Heart right ventricle (tissue), 16 donors: ENCODE data around the gene CD38. TPM values are rescaled to one million over a fixed set of nuclear protein-coding genes. Genes with fewer than 3 reads are reported as not detected.

Experiments
- ATAC-seq, 8 donors: fragments of 200-7000 bp; cut with Tn5 transposase; one replicate each; pipeline ENCODE4 v1.9.1; 2020; ENCODE audit warnings: mild to moderate bottlenecking in 8 of 8, moderate library complexity in 8 of 8, moderate number of reproducible peaks in 1 of 8
- DNase-seq, 2 donors: peaks; one replicate each; pipeline ENCODE4 v3.0.0-alpha.2; 2020
- H3K27ac ChIP-seq, 10 donors: fragments of 200-600 bp; sonication (generic) in 2 of 10; one replicate each; pipeline versions ENCODE4 v1.5.0 to v1.8.0; 2020 to 2022; ENCODE audit warnings: mild to moderate bottlenecking in 3 of 10
- H3K27me3 ChIP-seq, 7 donors: fragments of 200-600 bp; one replicate each; pipeline ENCODE4 v1.8.0; 2021 to 2022; ENCODE audit warnings: mild to moderate bottlenecking in 2 of 7
- H3K36me3 ChIP-seq, 9 donors: fragments of 200-600 bp; sonication (generic) in 1 of 9; one replicate each; pipeline versions ENCODE4 v1.5.0 to v1.8.0; 2020 to 2022; ENCODE audit warnings: mild to moderate bottlenecking in 2 of 9
- H3K4me1 ChIP-seq, 9 donors: fragments of 200-600 bp; sonication (generic) in 1 of 9; one replicate each; pipeline versions ENCODE4 v1.5.0 to v1.8.0; 2020 to 2022; ENCODE audit warnings: mild to moderate bottlenecking in 4 of 9
- H3K4me3 ChIP-seq, 10 donors: fragments of 200-600 bp; sonication (generic) in 2 of 10; one replicate each; pipeline versions ENCODE4 v1.5.0 to v1.8.0; 2020 to 2022; ENCODE audit warnings: mild to moderate bottlenecking in 7 of 10, moderate library complexity in 2 of 10
- H3K9me3 ChIP-seq, 11 donors: fragments of 200-600 bp in 10 of 11; sonication (generic) in 2 of 11; one replicate each; pipeline versions ENCODE4 v1.5.0 to v1.8.0; 2013 to 2022; ENCODE audit warnings: mild to moderate bottlenecking in 2 of 11, control low read depth in 1 of 11, moderate library complexity in 1 of 11
- WGBS, 2 donors: extraction: QIAGEN DNeasy Blood & Tissue Kit; methylation state at CpG; one replicate each; pipeline ENCODE4 v1.1.7; 2013; ENCODE audit warnings: inconsistent platforms in 1 of 2; 5-methylcytosine and 5-hydroxymethylcytosine counted together
- intact Hi-C, 10 donors: fragments of 100-400 bp; cut with DNase I; formaldehyde crosslinking; loops; one replicate each; pipeline versions ENCODE4 v1.11.1 to v1.14.2; 2022
- polyA plus RNA-seq, 2 donors: library from polyadenylated mRNA; stranded (reverse); fragments of 200-250 nt; gene quantifications; one replicate each; pipeline ENCODE4 v1.2.3, GENCODE V29; 2013
- total RNA-seq, 10 donors: library from RNA; stranded (reverse); fragmentation: NEBNext Ultra II Directional in 3 of 10; extraction: Animal tissue kit (Norgen Biotek cat#: 25700) in 3 of 10; gene quantifications; one replicate each; pipeline versions ENCODE4 v1.2.1 to v1.2.4, GENCODE V29; 2021 to 2023
- TF ChIP-seq, protein P1 (sequence below), 9 donors: fragments of 200-600 bp; sonication (generic) in 2 of 9; IDR thresholded peaks; one replicate each; pipeline versions ENCODE4 v1.5.0 to v1.8.0; 2021 to 2022; ENCODE audit warnings: antibody characterized with exemption in 9 of 9, mild to moderate bottlenecking in 5 of 9, moderate library complexity in 1 of 9
- donor health status: Arrhythmogenic right ventricular cardiomyopathy.
- donor health status: ischemic (EF 13 %, LVEDD 7.1; RV severe dilation, severe dysfunction).
- donor health status: healthy with polysubstance abuse.
- donor health status: DM: no; HTN: yes; CAD: no.
- donor health status: DM: no; HTN: no; CAD: no.
- donor health status: ischemic (EF 25% LVEDD 6.9; RV normal size, moderate dysfunction).
- donor health status: ischemic (EF 25% LVEDD 5.7; RV mildly dilated, moderate dysfunction).
- donor health status: healthy.
- donor health status: DM: yes; HTN: yes; CAD: no.
- donor health status: Ischemic cardiomyopathy.
- donor health status: ischemic (EF 35%, LVEDD 5.7; RV mildly dilated, moderate dysfunction).
- donor health status: nonischemic (EF 11% LVEDD 7.7; RV severe dilation, severe dysfunction).
- donor health status: DM: yes; HTN: yes; CAD: no.
- donor health status: PGD.
- donor health status: ischemic (EF 29% LVEDD 5.4; RV normal size, mild dysfunction).
- donor health status: nonischemic (EF 23%, LVEDD 6.1; RV moderate dilation, normal function).

Gene CD38
- total and polyA plus RNA-seq, 12 donors = 0.68 to 11.3 (median 3.2) TPM

DNA sequence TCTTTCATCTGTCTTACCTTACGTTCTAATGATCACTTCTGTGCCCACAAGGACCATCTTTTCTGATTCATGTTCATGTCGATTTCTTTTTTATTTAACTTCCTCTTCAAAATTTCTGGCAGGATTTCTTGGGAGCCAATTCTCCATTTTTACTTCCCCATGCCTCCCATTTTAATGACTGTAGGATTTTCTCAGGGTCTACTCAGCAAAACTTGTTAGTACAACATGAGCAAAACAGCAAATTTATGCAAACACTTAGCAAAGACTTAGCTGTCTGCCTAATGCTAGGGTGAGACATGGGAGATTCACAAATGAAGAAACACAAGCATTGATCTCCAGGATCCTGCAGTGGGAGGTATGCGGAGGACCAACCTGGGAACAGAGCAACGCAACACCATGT is 5.5 kb downstream of the CD38 start:
- 90 to 91% methylated on average over 4 of the region's 4 CpGs for WGBS, 2 donors
- peaks cover 0 to 56% (median 13%) of the 10 kb centered on the region in 9 donors for H3K4me1 ChIP-seq
- H3K27ac ChIP-seq = peak overlapping the region in 1 of 10 donors; percentile 81
- H3K4me3 ChIP-seq = no peak overlapping the region
- no peaks in the 10 kb centered on the region for H3K36me3 ChIP-seq
- TF ChIP-seq, protein P1, sequence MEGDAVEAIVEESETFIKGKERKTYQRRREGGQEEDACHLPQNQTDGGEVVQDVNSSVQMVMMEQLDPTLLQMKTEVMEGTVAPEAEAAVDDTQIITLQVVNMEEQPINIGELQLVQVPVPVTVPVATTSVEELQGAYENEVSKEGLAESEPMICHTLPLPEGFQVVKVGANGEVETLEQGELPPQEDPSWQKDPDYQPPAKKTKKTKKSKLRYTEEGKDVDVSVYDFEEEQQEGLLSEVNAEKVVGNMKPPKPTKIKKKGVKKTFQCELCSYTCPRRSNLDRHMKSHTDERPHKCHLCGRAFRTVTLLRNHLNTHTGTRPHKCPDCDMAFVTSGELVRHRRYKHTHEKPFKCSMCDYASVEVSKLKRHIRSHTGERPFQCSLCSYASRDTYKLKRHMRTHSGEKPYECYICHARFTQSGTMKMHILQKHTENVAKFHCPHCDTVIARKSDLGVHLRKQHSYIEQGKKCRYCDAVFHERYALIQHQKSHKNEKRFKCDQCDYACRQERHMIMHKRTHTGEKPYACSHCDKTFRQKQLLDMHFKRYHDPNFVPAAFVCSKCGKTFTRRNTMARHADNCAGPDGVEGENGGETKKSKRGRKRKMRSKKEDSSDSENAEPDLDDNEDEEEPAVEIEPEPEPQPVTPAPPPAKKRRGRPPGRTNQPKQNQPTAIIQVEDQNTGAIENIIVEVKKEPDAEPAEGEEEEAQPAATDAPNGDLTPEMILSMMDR (IDR thresholded peaks at IDR 0.05) = no peak
- peaks cover 0 to 9% (median 0%) of the 10 kb centered on the region in 11 donors for H3K9me3 ChIP-seq
- H3K27me3 ChIP-seq = peaks cover 0 to 5% (median 0%) of the 10 kb centered on the region in 7 donors
- intact Hi-C loops = loop anchor here in 1 of 10 donors (5.0 kb wide), 1 partner anchor 51 kb away; no protein-coding TSS in a partner anchor
- ATAC-seq = no peak
- DNase-seq = no peak

DNA sequence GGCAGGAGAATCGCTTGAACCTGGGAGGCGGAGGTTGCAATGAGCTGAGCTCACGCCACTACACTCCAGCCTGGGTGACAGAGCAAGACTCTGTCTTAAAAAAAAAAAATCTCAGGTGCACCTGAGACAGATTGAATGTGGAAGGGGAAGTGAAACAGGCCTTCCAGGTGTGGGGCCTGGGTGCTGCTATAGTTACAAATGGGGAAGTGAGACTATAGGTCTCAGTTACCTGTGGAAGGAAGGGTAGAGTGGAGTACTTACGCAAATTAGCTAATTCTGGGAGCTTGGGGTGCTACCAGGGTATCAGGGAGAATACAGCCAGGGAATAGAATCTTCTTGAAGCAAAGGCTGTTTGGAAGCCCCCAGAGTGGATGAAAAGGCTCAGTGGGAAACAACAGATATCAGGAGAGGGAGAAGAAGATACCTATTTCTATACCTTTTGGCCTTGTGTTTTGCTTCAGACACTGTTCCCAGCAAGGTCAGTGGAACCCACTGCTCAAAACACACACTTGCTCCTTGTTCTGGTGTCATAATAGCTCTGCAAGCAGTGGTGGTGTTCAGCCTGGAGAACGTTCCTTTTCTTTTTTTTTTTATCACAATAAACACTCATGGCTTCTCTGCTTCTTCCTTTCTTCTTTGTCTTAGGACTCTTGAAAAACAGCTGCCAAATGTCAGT is 7.0 kb downstream of the CD38 start:
- ATAC-seq (no peak), DNase-seq (no peak)

DNA sequence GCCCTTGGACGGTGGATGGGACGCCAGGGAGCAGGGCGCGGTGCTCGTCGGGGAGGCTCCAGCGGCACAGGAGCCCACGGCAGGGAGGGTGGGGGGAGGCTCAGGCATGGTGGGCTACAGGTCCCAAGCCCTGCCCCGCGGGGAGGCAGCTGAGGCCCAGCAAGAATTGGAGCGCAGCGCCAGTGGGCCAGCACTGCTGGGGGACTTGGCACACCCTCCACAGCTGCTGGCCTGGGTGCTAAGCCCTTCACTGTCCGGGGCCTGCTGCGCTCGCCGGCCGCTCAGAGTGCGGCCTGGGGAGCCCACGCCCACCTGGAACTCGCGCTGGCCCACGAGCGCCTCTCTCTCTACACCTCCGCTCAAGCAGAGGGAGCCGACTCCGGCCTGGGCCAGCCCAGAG is 8.6 kb downstream of the CD38 start:
- TF ChIP-seq, protein P1 (IDR thresholded peaks at IDR 0.05) = no peak
- DNase-seq (no peak), ATAC-seq (peak in 1 of 8 donors; percentile 47)
- H3K4me1 ChIP-seq = peaks cover 0 to 28% (median 0%) of the 10 kb centered on the region in 9 donors
- peaks cover 0 to 9% (median 0%) of the 10 kb centered on the region in 11 donors for H3K9me3 ChIP-seq
- no peaks in the 10 kb centered on the region for H3K36me3 ChIP-seq
- H3K27ac ChIP-seq = no peak overlapping the region
- peaks cover 0 to 5% (median 0%) of the 10 kb centered on the region in 7 donors for H3K27me3 ChIP-seq
- WGBS, 2 donors = 95 to 97% methylated on average over 26 of the region's 26 CpGs
- intact Hi-C loops = no loop called here
- H3K4me3 ChIP-seq = no peak overlapping the region

More for the DNA sequence above, 7.0 kb downstream of the CD38 start:
- TF ChIP-seq, protein P1 (IDR thresholded peaks at IDR 0.05) = no peak
- H3K36me3 ChIP-seq = no peaks in the 10 kb centered on the region
- H3K27ac ChIP-seq = no peak overlapping the region
- intact Hi-C loops = loop anchor here in 1 of 10 donors (5.0 kb wide), 1 partner anchor 53 kb away; no protein-coding TSS in a partner anchor
- peaks cover 0 to 9% (median 0%) of the 10 kb centered on the region in 11 donors for H3K9me3 ChIP-seq
- H3K4me3 ChIP-seq = no peak overlapping the region
- peaks cover 0 to 5% (median 0%) of the 10 kb centered on the region in 7 donors for H3K27me3 ChIP-seq
- WGBS, 2 donors = 80 to 88% methylated on average over 5 of the region's 5 CpGs
- H3K4me1 ChIP-seq = peaks cover 0 to 42% (median under 1%) of the 10 kb centered on the region in 9 donors

DNA sequence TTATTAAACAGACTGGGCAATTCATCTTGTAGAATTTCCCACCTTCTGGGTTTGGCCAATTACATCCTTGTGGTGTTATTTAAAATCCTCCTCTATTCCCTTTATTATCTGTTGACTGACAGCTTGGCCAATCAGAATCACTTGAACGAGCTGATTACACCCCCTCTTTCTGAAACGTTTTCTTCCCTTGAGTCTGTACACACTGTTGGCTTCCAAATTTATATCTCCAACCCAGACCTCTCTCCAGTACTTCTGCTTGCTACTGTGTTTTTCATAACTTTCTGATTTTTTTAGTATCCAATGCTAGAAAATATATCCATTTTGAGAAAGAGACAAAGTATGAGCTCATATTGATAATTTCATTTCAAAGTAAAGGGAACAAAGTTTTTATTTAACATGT is 14.8 kb downstream of the CD38 start:
- TF ChIP-seq, protein P1 (IDR thresholded peaks at IDR 0.05) = no peak
- WGBS, 2 donors = 18 to 23% methylated on average over 2 of the region's 2 CpGs
- peak in 5 of 8 donors; percentile 43 to 75 (median 57) for ATAC-seq

More for the DNA sequence above, 14.8 kb downstream of the CD38 start:
- Histone ChIP-seq H3K4me1 (peaks cover 0 to 19% (median 2%) of the 10 kb centered on the region in 9 donors), H3K4me3 (no peak overlapping the region), H3K27ac (peak overlapping the region in 1 of 10 donors; percentile 29), H3K27me3 (peaks cover 0 to 4% (median 0%) of the 10 kb centered on the region in 7 donors), H3K9me3 (no peaks in the 10 kb centered on the region), H3K36me3 (no peaks in the 10 kb centered on the region)
- no peak for DNase-seq
- intact Hi-C loops = no loop called here
